ENCODE results near the gene RTN4RL2. TPM values are rescaled to one million over a fixed set of nuclear protein-coding genes. Genes with fewer than 3 reads are reported as not detected.

Gene RTN4RL2
- total and polyA plus RNA-seq, 8 donors = 0.55 to 2.7 (median 1.3) TPM

DNA sequence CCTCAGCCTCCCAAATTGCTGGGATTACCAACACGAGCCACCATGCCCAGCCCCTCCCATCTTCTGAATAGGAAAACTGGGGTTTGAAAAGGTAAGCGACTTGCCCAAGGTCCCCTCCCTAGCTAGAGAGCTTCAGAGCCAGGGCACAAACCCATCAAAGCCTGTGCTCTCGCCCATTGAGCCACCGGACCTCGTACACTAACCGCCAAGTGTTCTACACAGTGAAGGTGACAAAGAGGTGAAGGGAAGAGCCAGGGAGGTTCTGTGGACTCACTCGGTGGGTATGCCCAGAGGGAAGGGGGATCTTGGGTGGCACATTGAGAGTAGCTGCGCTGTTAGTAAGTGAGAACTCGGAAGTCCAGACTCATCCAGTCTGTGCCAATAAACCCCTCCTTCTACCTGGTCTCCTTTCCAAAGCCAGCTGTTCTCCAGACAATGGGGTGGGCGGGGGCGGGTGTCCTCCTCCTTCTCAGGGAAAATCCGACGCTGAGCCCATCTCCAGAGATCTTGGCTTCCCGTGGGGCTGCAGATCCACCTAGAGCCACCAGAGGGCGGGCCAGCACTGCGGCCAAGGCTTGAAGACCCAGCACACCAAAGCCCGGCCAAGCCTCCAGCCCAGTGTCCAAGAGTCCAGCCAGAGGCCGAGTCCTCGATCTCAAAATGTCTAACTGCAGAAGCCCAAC lies 3.2 kb upstream of the RTN4RL2 start:
- no peak overlapping the region for H3K27ac ChIP-seq
- TF ChIP-seq, protein P1, sequence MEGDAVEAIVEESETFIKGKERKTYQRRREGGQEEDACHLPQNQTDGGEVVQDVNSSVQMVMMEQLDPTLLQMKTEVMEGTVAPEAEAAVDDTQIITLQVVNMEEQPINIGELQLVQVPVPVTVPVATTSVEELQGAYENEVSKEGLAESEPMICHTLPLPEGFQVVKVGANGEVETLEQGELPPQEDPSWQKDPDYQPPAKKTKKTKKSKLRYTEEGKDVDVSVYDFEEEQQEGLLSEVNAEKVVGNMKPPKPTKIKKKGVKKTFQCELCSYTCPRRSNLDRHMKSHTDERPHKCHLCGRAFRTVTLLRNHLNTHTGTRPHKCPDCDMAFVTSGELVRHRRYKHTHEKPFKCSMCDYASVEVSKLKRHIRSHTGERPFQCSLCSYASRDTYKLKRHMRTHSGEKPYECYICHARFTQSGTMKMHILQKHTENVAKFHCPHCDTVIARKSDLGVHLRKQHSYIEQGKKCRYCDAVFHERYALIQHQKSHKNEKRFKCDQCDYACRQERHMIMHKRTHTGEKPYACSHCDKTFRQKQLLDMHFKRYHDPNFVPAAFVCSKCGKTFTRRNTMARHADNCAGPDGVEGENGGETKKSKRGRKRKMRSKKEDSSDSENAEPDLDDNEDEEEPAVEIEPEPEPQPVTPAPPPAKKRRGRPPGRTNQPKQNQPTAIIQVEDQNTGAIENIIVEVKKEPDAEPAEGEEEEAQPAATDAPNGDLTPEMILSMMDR (IDR thresholded peaks at IDR 0.05) = peak; percentile 94 to 98 (median 96)
- H3K36me3 ChIP-seq = no peaks in the 10 kb centered on the region
- H3K4me1 ChIP-seq = peaks cover 4 to 24% (median 17%) of the 10 kb centered on the region in 3 donors
- no peak for FAIRE-seq
- H3K27me3 ChIP-seq = no peaks in the 10 kb centered on the region
- no peak overlapping the region for H3K4me3 ChIP-seq
- intact Hi-C loops (cut with DNase I) = loop anchor here in 1 of 3 donors (10.0 kb wide), 1 partner anchor 112 kb away; no protein-coding TSS in a partner anchor
- ATAC-seq = peak; percentile 67 to 91 (median 79)
- peak; percentile 74 to 95 (median 88) for DNase-seq
- WGBS, 2 donors = 13 to 15% methylated on average over 19 of the region's 19 CpGs
- H3K9me3 ChIP-seq = no peaks in the 10 kb centered on the region

DNA sequence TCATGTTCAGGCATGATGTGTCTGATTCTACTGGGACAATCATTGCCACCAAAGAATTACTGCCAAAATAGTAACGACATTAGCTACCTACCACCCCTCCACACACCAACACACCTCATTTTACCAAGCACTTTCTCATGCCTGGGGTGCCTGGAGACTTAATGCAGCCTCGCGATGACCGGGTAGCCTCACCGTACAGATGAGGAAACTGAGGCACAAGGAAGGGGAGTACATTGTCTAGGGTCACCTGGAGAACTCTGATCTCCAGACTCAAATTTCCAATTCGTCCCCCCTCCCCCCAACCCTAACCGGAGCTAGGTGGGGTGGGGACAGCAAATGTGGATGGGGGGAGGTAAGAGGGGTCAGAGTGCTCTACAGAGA lies 2.7 kb upstream of the RTN4RL2 start:
- Histone ChIP-seq H3K27ac (no peak overlapping the region), H3K27me3 (no peaks in the 10 kb centered on the region), H3K4me3 (no peak overlapping the region), H3K4me1 (peaks cover 4 to 24% (median 17%) of the 10 kb centered on the region in 3 donors), H3K9me3 (no peaks in the 10 kb centered on the region), H3K36me3 (no peaks in the 10 kb centered on the region)
- peak in 3 of 4 donors; percentile 6 to 17 (median 15) for ATAC-seq
- no peak for FAIRE-seq
- intact Hi-C loops (cut with DNase I) = loop anchor here in 1 of 3 donors (10.0 kb wide), 1 partner anchor 113 kb away; no protein-coding TSS in a partner anchor
- DNase-seq = no peak
- 17% methylated on average over 7 of the region's 7 CpGs for WGBS, 2 donors
- TF ChIP-seq, protein P1 (IDR thresholded peaks at IDR 0.05) = no peak

DNA sequence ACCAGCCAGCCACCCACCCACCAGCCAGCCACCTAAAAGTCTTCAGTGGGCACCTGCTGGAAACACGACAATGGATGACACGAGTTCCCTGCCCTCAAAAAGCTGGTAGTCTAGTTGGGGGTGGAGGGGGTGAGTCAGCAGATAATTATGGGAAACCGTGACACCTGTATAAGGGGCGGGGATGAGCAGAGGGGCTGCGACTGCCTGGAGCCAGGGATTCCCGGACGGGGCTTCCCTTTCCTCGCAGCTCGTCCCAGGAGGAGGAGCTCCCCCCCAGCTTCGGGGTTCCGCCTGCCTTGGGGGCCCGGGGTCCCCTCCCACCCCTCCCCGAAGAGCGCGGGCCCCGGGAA lies 2.3 kb upstream of the RTN4RL2 start:
- ATAC-seq (peak in 3 of 4 donors; percentile 1 to 5 (median 2)), DNase-seq (no peak), FAIRE-seq (no peak)
- intact Hi-C loops (cut with DNase I) = loop anchor here in 1 of 3 donors (10.0 kb wide), 1 partner anchor 113 kb away; no protein-coding TSS in a partner anchor
- peaks cover 4 to 24% (median 17%) of the 10 kb centered on the region in 3 donors for H3K4me1 ChIP-seq
- H3K4me3 ChIP-seq = peak overlapping the region in 2 of 4 donors; percentile 32 to 52
- TF ChIP-seq, protein P1 (IDR thresholded peaks at IDR 0.05) = no peak
- H3K27me3 ChIP-seq = no peaks in the 10 kb centered on the region
- WGBS, 2 donors = 6 to 13% methylated on average over 7 to 16 of the region's 16 CpGs
- no peak overlapping the region for H3K27ac ChIP-seq
- H3K36me3 ChIP-seq = no peaks in the 10 kb centered on the region
- no peaks in the 10 kb centered on the region for H3K9me3 ChIP-seq

DNA sequence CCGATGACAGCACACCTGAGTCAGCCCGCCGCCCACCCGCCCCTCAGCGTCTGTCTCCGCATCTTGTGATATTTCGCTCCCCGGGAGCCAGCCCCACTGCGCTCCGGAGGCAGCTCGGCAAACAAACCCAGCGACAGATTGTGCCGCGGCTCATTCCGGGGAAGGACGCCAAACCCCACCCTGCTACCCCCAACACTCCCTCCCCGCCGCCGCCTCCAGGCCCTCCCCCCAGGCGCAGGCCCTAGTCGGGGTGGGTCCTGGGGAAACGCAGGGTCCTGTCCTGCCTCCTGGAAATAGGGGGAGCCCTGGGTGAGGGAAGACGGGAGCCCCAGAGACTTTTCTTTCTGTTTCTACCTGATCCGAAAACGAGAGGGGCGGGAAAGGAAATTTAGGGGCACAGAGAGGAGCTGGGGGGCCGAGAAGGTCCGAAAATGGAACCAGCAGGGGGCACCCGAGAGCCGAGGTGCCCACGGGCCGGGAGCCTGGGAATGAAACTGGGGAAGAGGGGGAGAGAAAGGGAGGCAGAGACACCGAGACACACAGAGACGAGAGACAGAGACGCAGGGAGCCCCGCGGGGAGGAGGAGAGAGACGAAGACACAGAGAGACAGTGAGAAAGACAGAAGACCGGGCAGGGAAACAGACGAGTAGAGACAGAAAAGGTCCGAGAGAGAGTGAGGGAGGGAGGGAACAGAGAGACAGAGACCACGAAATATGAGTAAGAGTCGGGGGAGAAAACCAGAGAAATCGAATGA lies 1.7 kb upstream of the RTN4RL2 start:
- Histone ChIP-seq H3K27me3 (no peaks in the 10 kb centered on the region), H3K4me1 (peaks cover 4 to 22% (median 17%) of the 10 kb centered on the region in 3 donors), H3K4me3 (peak overlapping the region in 2 of 4 donors; percentile 32 to 52), H3K9me3 (no peaks in the 10 kb centered on the region), H3K36me3 (no peaks in the 10 kb centered on the region), H3K27ac (no peak overlapping the region)
- intact Hi-C loops (cut with DNase I) = loop anchor here in 1 of 3 donors (10.0 kb wide), 1 partner anchor 114 kb away; no protein-coding TSS in a partner anchor
- 0 to 1% methylated on average over 37 to 44 of the region's 44 CpGs for WGBS, 2 donors
- DNase-seq (peak in 5 of 6 donors; percentile 34 to 88 (median 58)), FAIRE-seq (no peak), ATAC-seq (peak; percentile 42 to 66 (median 58))
- TF ChIP-seq, protein P1 (IDR thresholded peaks at IDR 0.05) = peak; percentile 52 to 71 (median 58)

Data from pancreas (tissue), 10 donors.